ENCODE data around the gene HOXA11. TPM values are rescaled to one million over a fixed set of nuclear protein-coding genes. Genes with fewer than 3 reads are reported as not detected.

HOXA11 gene
- total RNA-seq, 2 experiments from 2014 or later: not detected

DNA sequence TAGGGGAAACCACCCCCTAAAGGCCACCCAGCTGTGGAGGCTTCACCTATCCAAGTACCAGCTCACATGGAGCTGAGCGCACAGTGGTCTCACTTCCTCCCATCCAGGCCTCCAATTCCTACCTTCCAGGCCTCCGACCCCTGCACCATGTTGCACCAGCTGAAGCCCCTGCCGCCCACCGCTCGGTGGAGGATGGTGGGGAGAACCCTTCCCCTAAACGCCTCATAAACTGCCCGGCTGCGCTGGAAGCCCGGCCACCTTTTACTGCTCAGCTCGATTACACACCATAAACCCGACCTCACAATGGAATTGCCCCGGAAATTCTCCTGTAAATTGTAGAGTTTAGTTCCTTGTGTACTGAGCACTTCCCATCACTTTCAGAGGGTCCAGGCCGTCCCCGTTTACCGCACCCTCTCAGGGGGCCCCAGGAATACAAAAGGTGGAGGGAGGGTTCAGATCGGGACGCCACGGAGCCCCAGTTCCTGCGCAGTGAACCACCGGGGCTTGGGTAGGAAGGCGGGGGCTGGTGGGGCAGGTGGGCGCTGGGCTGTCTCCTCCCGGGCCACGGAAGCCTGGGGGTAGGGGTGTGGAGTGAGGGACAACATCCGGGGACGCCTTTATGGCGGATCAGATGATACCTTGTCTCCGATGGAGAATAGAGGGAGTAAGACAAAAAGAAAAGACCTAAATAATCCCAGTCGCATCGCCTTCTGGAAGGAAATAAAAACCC lies 27.2 kb downstream of the HOXA11 start:
- intact Hi-C loops (cut with micrococcal nuclease; ENCODE audit: unreplicated experiment): loop anchor here (10.0 kb wide), 1 partner anchor 1263 kb away; no protein-coding TSS in a partner anchor
- Histone ChIP-seq H3K4me2 (ENCODE audit: low read length) (no peak overlapping the region), H3K4me3 (ENCODE audit: low read depth, low read length, poor library complexity, severe bottlenecking) (no peak overlapping the region), H3K27ac (ENCODE audit: low read depth, low read length, poor library complexity, severe bottlenecking) (no peak overlapping the region), H3K9me3 (ENCODE audit: low read length) (no peaks in the 10 kb centered on the region), H3K9me2 (ENCODE audit: insufficient read depth, low read length) (no peaks in the 10 kb centered on the region), H2AFZ (ENCODE audit: low read length) (no peak overlapping the region), H3K36me3 (ENCODE audit: insufficient read depth, low read length) (no peaks in the 10 kb centered on the region), H3K4me1 (ENCODE audit: insufficient read depth, low read length, poor library complexity, severe bottlenecking) (peaks cover 26% of the 10 kb centered on the region), H4K20me1 (ENCODE audit: insufficient read depth, low read length) (no peaks in the 10 kb centered on the region), H3K79me2 (ENCODE audit: insufficient read depth, low read depth, low read length) (no peaks in the 10 kb centered on the region)
- ChIA-PET POLR2A (no interaction called here), CTCF (ENCODE audit: unreplicated experiment) (no interaction called here)
- no peak for TF ChIP-seq EZH2phosphoT487 (IDR thresholded peaks at IDR 0.05; ENCODE audit: borderline replicate concordance, low read depth, low read length)
- DNase-seq (ENCODE audit: low spot score): no peak
- no TSS peak for BruUV-seq (replicated peaks)

DNA sequence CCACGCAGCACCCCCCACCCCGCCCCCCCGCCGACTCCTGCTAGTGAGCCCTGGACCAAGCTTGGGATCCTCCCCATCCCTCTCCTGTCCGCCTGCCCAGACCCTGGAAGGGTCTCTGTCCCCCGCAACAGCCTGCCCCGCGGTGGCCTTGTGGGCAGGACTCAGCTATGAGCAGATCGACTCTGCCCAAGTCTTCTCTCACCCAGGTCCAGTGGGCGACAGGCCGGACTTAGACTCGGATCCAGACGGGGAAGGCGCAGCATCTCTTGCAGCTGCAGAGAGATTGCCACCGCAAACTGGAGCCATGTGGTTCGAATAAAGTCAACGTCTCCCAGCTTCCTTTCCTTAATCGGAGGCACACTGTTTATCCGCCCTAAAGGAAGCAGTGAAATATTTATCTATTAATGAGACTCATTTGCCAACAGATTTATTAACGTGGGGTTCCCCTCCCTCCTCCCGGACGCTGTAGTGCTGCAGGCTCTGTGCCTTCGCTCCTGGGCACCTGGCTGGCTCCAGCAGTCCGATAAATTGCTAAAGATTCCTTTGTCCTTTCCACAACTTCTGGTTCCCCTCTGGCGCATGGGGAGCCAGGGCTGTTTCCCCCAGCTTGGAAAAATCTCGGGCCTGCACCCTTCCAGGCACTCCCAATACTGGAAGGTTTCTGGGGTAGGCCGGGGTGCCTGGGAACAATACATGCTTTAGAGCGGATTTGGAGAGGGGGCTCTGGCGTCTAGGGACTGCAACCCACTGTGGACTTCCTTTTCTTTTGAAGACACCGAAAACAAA lies 27.9 kb downstream of the HOXA11 start:
- Histone ChIP-seq H3K4me1 (ENCODE audit: insufficient read depth, low read length, poor library complexity, severe bottlenecking) (peaks cover 30% of the 10 kb centered on the region), H3K79me2 (ENCODE audit: insufficient read depth, low read depth, low read length) (no peaks in the 10 kb centered on the region), H3K27ac (ENCODE audit: low read depth, low read length, poor library complexity, severe bottlenecking) (no peak overlapping the region), H3K9me3 (ENCODE audit: low read length) (no peaks in the 10 kb centered on the region), H4K20me1 (ENCODE audit: insufficient read depth, low read length) (no peaks in the 10 kb centered on the region), H2AFZ (ENCODE audit: low read length) (peak overlapping the region; percentile 99; the same call in 1 of the 2 replicates), H3K4me3 (ENCODE audit: low read depth, low read length, poor library complexity, severe bottlenecking) (no peak overlapping the region), H3K4me2 (ENCODE audit: low read length) (0 out of 2 replicates have a peak overlapping the region, but pooled peaks have one; percentile 84), H3K9me2 (ENCODE audit: insufficient read depth, low read length) (no peaks in the 10 kb centered on the region), H3K36me3 (ENCODE audit: insufficient read depth, low read length) (no peaks in the 10 kb centered on the region)
- no peak for DNase-seq (ENCODE audit: low spot score)
- BruUV-seq (replicated peaks): no TSS peak
- ChIA-PET POLR2A (no interaction called here), CTCF (ENCODE audit: unreplicated experiment) (no interaction called here)
- TF ChIP-seq EZH2phosphoT487 (IDR thresholded peaks at IDR 0.05; ENCODE audit: borderline replicate concordance, low read depth, low read length): no peak
- TF ChIP-seq, protein P1, sequence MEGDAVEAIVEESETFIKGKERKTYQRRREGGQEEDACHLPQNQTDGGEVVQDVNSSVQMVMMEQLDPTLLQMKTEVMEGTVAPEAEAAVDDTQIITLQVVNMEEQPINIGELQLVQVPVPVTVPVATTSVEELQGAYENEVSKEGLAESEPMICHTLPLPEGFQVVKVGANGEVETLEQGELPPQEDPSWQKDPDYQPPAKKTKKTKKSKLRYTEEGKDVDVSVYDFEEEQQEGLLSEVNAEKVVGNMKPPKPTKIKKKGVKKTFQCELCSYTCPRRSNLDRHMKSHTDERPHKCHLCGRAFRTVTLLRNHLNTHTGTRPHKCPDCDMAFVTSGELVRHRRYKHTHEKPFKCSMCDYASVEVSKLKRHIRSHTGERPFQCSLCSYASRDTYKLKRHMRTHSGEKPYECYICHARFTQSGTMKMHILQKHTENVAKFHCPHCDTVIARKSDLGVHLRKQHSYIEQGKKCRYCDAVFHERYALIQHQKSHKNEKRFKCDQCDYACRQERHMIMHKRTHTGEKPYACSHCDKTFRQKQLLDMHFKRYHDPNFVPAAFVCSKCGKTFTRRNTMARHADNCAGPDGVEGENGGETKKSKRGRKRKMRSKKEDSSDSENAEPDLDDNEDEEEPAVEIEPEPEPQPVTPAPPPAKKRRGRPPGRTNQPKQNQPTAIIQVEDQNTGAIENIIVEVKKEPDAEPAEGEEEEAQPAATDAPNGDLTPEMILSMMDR (conservative IDR thresholded peaks at IDR 0.05; ENCODE audit: low read length): no peak
- intact Hi-C loops (cut with micrococcal nuclease; ENCODE audit: unreplicated experiment): loop anchor here (10.0 kb wide), 1 partner anchor 1262 kb away; no protein-coding TSS in a partner anchor

DNA sequence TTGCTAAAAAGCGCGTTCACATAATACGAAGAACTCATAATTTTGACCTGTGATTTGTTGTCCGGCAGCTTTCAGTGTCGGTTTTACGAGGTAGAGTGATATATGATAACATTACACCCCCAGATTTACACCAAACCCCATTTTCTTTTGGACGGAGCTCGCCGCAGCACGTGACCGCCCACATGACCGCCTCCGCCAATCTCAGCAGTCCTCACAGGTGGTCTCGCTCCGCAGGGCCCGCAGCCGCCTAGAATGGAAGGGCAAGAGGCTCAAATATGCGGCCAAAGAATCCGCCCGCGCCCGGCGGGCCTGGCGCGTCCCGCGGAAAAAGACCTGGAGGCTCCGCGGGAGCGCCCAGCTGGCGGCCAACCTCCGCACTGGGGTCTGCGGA lies 28.5 kb downstream of the HOXA11 start, which contains the start of gene HOXA7:
Gene HOXA7, minus strand, starts transcription at position 168 of the 391 bp plus-strand sequence. Its CDS starts 130 bp downstream, at position 38.
- H3K9me2 ChIP-seq (ENCODE audit: insufficient read depth, low read length): no peaks in the 10 kb centered on the region
- no peaks in the 10 kb centered on the region for H3K79me2 ChIP-seq (ENCODE audit: insufficient read depth, low read depth, low read length)
- no peaks in the 10 kb centered on the region for H3K9me3 ChIP-seq (ENCODE audit: low read length)
- POLR2A ChIA-PET: no interaction called here
- peaks cover 35% of the 10 kb centered on the region for H3K4me1 ChIP-seq (ENCODE audit: insufficient read depth, low read length, poor library complexity, severe bottlenecking)
- no peak for TF ChIP-seq EZH2phosphoT487 (IDR thresholded peaks at IDR 0.05; ENCODE audit: borderline replicate concordance, low read depth, low read length)
- TF ChIP-seq, protein P1 (conservative IDR thresholded peaks at IDR 0.05; ENCODE audit: low read length): no peak
- peak within 1 kb of the TSS; percentile 84 for H3K4me2 ChIP-seq (ENCODE audit: low read length)
- intact Hi-C loops (cut with micrococcal nuclease; ENCODE audit: unreplicated experiment): loop anchor here (10.0 kb wide), 1 partner anchor 1262 kb away; no protein-coding TSS in a partner anchor
- DNase-seq (ENCODE audit: low spot score): peak; percentile 48
- no peaks in the 10 kb centered on the region for H3K36me3 ChIP-seq (ENCODE audit: insufficient read depth, low read length)
- H3K4me3 ChIP-seq (ENCODE audit: low read depth, low read length, poor library complexity, severe bottlenecking): peak within 1 kb of the TSS; percentile 69
- CTCF ChIA-PET (ENCODE audit: unreplicated experiment): no interaction called here
- no peaks in the 10 kb centered on the region for H4K20me1 ChIP-seq (ENCODE audit: insufficient read depth, low read length)
- peak within 1 kb of the TSS; percentile 47 for H3K27ac ChIP-seq (ENCODE audit: low read depth, low read length, poor library complexity, severe bottlenecking)
- BruUV-seq (replicated peaks): no TSS peak
- H2AFZ ChIP-seq (ENCODE audit: low read length): peak within 1 kb of the TSS; percentile 99

Measured in OCI-LY7 (cell line).